Loucy (cell line): ENCODE results near the gene DNAH9.

Experiments used
- CTCF ChIP-seq: fragments of 200-600 bp; sonication (generic); conservative IDR thresholded peaks from 2 replicates; pipeline ENCODE4 v1.5.1; 2014; ENCODE audit warnings: mild to moderate bottlenecking, antibody characterized with exemption, low read length
- EZH2phosphoT487 ChIP-seq: fragments of 200-600 bp; IDR thresholded peaks from 2 replicates; pipeline ENCODE4 v1.6.1; 2018; ENCODE audit warnings: antibody characterized with exemption, mild to moderate bottlenecking, moderate library complexity, borderline replicate concordance

- TF ChIP-seq CTCF (no peak), EZH2phosphoT487 (no peak)
Observed at GRCh38 chr17:11772031-11772430, 173.8 kb downstream of the DNAH9 start.
